Pulmonary artery endothelial cell (primary cell): ENCODE data around the gene PABPN1L. TPM values are rescaled to one million over a fixed set of nuclear protein-coding genes. Genes with fewer than 3 reads are reported as not detected.

Source experiments
- DNase-seq: peaks from one replicate; pipeline ENCODE4 v3.0.0-alpha.2; 2011; ENCODE audit warnings: low read depth, low spot score
- total RNA-seq: library from RNA; depleted of rRNA; stranded (reverse); fragments of >200 nt; gene quantifications from 2 replicates; pipeline ENCODE4 v1.2.3, GENCODE V29; 2014

Gene PABPN1L
- total RNA-seq, 1 donor from 2014 or later: not detected

DNA sequence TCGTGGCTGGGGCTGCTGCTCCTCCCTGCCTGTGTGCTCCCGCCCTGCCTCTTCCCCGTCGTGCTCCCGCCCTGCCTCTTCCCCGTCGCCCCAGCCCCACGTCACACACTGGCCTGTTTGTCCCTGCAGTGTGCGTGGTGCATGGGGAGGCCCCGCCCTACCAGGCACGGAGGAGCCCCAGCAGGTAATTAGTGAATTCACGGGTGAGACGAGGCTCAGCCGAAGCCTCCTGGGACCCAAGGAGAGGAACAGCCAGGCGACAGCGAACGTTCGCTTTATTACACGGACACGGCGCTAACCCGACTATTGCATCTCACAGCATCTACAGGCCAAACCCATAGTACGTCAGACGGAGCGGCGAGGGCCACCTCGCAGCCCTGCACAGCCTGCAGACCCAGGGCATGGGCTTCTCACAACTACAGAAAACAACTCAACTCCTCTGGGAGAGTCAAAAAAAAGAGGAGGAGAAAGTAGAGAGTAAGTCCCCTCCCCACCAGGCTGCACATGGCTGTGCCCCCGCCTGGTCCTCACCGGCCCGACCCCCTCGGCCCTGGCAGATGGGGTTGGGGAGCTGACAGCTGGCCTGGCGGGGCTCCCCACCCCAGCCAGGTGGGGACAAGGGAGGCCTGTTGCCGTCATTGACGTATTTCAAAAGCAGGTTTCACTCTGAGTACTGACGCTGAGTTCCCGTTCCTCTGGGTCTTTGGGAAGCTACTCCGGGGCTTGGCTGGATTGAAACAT, 4.3 kb upstream of the PABPN1L start:
- no peak for DNase-seq

DNA sequence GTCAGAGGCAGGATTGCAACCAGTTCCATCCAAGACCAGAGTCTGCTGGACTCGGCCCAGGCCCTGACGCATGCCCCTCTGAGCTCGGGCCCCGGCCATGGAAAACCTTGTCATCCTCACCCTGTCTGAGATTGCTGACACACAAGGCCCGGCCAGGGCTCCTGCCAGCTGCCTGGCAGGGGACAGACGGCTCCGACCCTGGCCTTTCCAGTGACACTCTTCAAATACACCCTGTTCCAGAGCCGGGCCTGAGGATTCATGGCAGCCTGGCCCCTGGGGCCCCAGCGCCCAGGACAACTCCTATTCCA, 3.2 kb upstream of the PABPN1L start:
- no peak for DNase-seq

GRCh38 chr16:88868974-88869672, 2.7 kb upstream of the PABPN1L start:
- no peak for DNase-seq

GRCh38 chr16:88867581-88868246, 1.3 kb upstream of the PABPN1L start:
- DNase-seq: no peak

- no peak for DNase-seq
Measured at GRCh38 chr16:88865742-88866141, 718 bp downstream of the PABPN1L start.

- no peak for DNase-seq
Measured at GRCh38 chr16:88865310-88865709, 1.1 kb downstream of the PABPN1L start.

GRCh38 chr16:88864521-88864920, 1.9 kb downstream of the PABPN1L start:
- no peak for DNase-seq

DNA sequence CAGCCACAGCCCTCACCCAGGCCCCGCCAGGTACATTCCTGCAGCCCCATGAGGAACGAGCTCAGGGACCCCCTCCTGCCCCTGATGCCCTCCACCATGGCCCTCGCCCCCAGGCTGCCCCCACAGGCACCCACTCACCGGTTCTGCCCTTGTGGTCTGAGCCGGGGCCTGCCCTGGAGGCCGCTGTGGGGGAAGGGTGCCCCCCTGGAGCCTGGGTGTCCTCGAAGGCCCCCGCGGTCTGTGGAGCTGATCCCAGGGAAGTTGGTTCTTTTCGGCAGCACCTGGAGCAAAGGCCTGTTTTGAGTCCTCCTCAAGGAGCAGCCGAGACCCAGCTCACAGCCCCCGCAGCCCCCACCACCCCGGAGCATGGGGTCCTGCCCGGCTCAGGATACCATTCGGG, 2.4 kb downstream of the PABPN1L start:
- DNase-seq: no peak

- DNase-seq: no peak
Measured at GRCh38 chr16:88863426-88863825, 3.0 kb downstream of the PABPN1L start.

DNA sequence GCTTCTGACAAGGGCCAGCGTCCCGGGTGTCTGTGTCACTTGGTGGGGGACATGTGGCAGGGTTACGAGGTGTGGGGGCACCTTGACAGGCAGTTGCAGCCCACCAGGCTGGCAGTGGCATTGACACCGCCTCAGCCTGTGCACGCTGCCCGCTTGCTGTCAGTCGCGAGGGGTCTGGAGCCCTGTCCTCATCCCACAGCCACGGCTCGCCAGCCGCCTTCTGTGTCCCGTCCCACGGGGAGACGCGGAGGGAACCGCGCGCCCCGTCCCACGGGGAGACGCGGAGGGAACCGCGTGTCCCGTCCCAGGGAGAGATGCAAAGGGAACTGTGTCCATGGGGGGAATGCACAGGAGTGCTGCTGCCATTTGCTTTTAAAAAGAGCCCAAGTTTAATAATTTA, 3.5 kb downstream of the PABPN1L start:
- no peak for DNase-seq

GRCh38 chr16:88861359-88861758, 5.1 kb downstream of the PABPN1L start:
- DNase-seq: no peak

- DNase-seq: no peak
Measured at GRCh38 chr16:88859381-88860091, 6.9 kb downstream of the PABPN1L start.

DNA sequence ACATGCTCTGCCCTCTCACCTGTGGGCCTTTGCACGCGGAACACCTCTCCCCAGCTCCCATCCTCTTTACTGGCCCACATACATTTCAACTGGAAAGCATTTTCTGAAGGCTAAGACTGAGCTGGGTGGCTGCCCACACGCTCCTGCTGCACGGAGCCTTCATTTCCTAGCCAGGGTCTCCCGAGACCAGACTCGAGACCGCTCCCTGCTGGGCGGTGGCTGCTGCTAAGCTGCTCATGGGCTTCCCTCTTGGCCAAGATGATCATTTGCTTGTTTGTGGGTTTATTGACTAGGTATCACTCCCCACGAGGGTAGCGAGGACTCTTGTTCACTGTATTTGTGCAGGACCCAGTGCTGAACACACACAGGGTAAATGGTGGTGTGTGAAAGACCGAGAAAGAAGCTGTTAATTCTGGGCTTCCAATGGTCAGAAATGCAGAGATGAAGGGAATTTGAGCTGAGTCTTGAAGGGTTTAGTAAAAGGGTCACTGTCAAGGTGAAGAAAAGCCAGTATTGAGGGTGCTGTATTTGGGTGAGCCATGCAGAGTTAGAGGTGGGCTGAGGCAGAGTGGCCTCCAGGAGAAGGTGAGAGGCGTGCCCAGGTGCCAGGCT, 8.6 kb downstream of the PABPN1L start:
- peak; percentile 49 for DNase-seq

GRCh38 chr16:88856828-88857727, 9.4 kb downstream of the PABPN1L start, which contains the start of the genes GALNS and TRAPPC2L:
TSS of gene GALNS (minus strand) at chr16:88856947. CDS start at chr16:88856877, 70 bp downstream.
TSS of gene TRAPPC2L (plus strand) at chr16:88857127. CDS start at chr16:88857151, 24 bp downstream.
- DNase-seq: peak; percentile 78

DNA sequence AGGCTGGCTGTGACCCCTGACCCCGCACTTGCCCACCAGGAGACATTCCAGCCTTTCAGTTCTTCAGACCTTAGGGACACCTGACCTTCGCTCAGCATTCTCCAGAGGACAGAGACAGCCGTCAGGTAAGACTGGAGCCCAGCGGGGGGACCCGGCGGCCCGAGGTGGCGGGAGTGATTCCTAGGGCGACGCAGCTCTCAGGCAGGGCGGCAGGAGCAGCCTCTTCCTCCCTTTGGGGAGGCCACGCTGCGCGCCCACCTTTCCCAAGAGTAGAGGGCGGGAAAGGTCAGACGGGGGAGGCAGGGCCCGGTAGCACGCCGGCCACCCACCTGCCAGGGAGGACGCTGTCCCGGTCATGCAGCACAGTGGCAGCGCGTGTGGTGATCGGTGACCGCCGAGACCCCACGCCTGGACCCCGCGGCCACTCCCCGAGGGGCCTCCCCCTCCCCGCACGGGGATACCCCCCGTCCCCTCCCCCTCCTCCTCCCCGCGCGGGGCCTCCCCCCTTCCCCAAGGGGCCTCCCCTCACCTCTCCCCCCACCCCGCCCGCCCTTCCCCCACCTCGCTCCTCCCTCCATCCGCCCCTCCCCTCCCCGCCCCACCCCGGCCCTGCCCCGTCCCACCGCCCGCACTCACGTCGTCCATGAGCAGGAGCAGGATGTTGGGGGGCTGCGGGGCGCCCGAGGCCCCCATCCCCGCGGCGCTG, 10.2 kb downstream of the PABPN1L start:
- DNase-seq: no peak

- no peak for DNase-seq
Measured at GRCh38 chr16:88855736-88856121, 10.7 kb downstream of the PABPN1L start.

DNA sequence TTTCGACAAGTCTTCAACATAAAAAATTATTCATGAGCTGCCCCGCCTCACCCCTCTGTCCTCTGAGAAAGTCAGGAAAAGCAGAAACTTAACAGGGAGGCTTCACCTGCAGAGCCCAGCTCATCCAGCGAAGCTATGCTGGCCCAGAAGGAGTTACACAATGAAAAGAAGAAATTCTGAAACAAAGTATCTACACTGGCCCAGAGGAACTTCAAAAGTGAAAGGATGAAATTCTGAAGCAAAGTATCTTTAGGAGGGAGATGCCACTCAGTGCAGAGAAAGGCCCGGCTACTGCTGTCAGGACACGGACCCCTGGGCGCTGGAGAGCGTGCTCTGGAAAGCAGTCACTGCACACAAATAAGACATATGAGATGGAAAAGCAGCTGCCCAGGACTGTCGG, 11.3 kb downstream of the PABPN1L start:
- no peak for DNase-seq

DNA sequence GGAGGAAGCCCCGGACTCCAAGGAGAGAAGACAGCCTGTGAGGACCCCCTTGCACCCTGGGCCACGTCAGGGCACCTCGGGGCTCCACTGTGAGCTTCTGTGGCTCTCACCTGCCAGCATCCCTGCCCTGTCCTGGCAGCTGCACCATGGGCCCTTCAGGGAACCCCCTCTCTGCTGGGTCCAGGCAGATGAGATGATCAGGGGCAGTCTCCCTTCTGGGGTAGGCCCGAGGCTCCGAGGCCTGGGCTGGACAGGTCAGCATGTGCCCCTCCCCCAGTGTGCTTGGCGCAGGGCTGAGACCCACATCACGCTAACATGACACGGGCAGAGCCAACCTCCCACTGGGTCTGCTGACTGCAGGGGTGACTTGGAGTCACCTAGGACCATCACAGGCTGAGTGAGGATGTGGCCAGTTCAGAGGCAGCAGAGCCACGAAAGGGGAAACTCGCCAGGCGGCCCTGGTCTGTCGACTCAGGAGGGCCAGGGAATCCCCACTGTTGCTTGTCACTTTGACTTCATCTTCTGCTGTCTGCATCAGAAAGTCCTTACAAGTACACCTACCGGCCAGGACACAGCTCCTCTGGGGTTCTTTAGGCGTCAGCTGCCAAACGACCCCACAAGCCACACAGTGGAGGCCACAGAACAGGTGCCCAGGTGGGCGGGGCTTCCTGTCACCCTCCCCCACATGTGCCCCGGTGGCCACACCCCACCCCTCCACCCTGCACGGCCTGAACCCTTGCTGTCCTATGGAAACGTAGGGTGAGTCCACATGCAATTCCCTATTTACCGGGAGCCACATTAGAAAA, 12.0 kb downstream of the PABPN1L start:
- no peak for DNase-seq
